GM12874 (cell line): ENCODE data around the gene BRAT1.

Experiments used
- TF ChIP-seq, protein P1 (sequence below): IDR thresholded peaks from 2 replicates; pipeline ENCODE4 v1.5.1; 2011; ENCODE audit warnings: low read depth, mild to moderate bottlenecking, control low read depth, low read length, moderate library complexity; ENCODE audit not compliant: insufficient read depth

BRAT1 gene

DNA sequence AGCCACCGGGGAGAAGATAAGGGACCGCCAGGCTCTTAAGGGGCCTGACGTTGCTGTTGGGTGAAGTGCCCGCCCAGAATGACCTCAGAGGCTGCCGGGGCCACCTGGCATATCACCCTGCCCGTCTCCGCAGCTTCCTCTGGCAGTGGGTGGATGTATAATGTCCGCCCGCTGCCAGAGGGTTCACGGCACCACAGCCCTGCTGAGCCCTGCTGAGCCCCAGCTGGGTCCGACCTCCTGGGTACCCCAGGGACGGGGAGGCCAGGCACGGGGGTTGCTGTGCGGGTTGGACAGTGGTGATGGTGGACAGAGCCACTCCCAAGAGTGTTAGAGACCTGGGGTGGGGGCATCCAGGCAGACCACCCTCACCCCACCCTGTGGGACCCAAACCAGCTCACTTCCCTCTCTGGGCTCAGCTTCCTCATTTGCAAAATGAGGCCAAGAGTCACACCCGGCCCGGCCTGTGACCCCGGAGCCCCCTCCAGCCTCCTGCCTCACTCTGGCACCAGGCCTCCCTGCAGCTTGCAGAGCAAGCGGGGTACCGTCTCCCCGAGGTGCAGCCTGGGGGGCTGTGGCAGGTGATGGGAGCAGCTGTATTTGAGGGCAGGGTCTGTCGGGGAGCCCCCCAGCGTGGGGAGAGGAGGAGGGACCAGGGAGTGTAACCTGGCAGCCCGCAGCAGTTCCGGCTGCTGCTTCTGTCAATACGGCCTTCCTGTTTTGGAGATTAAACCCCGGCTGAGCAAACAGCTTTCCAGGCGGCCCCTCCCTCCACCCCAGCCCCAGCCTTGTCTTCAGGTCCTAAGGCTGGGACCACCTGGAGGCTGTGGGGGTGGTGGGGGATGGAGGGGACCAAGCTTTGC is 44.2 kb downstream of the BRAT1 start:
- TF ChIP-seq, protein P1, sequence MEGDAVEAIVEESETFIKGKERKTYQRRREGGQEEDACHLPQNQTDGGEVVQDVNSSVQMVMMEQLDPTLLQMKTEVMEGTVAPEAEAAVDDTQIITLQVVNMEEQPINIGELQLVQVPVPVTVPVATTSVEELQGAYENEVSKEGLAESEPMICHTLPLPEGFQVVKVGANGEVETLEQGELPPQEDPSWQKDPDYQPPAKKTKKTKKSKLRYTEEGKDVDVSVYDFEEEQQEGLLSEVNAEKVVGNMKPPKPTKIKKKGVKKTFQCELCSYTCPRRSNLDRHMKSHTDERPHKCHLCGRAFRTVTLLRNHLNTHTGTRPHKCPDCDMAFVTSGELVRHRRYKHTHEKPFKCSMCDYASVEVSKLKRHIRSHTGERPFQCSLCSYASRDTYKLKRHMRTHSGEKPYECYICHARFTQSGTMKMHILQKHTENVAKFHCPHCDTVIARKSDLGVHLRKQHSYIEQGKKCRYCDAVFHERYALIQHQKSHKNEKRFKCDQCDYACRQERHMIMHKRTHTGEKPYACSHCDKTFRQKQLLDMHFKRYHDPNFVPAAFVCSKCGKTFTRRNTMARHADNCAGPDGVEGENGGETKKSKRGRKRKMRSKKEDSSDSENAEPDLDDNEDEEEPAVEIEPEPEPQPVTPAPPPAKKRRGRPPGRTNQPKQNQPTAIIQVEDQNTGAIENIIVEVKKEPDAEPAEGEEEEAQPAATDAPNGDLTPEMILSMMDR, result no peak

DNA sequence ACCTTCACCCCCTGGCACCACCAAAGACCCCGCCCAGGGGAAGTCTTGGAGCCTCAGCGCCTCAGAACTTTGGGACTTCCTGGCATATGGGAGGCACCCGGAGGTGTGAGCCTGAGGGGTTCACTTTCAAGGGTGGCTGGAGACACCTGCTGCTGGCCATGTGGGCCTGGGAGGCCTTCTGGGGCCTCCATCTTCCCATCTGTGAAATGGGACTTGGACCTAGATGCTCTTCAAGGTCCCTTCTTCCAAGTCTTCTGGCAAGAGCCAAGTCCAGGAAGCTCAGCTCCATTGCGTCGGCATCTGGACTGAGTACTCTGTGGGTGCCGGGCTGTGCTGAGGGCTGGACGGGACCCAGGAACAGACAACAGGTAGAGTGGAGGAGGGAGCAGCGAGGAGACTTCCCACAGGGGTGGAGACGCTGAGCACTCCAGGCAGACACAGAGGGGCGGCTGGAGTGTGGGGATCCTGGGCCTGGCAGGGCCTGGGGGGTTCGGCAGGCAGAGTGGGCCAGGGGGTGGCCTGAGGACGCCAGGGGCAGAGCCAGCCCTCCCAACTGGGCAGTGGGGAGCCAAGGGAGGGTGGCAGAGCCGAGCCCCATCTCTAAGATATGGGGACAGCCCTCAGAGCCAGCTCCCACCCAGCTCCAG is 45.1 kb downstream of the BRAT1 start:
- TF ChIP-seq, protein P1, result no peak

DNA sequence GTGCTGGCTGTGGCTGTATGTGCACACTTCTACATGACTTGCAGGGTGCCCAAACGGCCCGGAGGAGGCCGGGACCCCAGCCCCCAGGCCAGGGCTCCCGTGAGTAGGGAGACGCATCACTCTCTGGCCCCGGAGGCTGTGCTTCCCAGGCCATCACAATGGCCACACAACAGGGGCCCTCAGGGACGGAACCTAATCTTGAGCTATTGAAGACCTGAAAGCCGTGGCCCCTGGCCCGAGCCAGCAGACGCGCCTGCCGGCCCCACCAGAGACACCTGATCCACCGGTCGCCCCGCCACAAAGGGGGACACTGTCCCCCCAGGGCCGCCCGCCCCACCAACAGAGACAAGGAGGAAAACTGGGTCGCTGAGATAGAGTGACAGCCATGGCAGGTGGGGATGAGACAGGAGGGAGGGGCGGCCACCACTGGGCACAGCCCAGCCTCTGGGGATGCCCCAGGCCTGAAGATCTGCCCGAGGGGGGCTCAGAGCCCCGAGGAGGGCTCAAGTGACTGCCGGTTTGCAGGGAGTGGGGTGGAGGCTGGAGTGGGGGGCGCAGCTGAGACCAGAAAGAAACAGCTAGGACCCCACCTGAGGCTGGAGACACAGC is 45.9 kb downstream of the BRAT1 start:
- TF ChIP-seq, protein P1, result no peak

DNA sequence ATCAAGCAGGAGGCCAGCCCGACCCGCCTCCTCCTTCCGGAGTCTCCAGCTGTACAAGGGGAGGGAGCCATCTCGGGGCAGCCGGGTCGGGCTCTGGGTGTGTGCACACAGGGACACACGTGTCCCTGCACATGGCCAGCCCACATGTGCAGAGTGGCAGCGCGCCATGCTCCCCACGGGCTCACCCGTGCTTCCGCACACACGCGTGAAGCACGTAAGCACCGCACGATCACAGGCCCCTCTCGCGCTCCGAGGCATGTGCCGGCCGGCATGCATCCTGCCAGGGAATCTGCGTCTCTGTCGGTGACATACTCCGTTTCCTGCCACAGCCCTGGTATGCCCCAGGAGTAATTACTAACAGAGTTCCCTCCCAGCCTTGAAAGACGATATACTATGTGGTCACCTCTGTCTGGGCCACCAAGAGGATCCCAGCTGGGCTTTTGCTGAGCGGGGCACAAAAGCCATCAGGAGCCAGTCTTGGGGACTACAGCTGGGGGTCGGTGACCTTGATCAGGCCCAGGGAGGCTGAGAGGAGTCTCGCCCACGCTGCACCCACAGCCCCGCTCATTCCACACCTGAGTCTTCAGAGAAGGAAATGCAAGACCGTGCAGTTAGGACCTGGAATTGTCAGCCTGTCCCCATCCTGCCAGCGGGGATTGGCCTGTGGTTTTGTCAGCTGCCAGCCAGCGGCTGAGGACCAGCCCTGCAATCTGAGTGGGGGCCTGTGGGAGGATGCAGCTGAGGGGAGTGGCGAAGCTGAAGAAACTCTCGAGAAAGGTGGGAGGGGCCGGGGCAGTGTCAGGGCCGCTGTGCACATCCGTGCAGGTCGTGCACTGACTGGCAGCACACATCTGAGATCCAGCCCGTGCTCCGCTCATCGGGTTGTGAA is 46.8 kb downstream of the BRAT1 start:
- TF ChIP-seq, protein P1, result no peak

DNA sequence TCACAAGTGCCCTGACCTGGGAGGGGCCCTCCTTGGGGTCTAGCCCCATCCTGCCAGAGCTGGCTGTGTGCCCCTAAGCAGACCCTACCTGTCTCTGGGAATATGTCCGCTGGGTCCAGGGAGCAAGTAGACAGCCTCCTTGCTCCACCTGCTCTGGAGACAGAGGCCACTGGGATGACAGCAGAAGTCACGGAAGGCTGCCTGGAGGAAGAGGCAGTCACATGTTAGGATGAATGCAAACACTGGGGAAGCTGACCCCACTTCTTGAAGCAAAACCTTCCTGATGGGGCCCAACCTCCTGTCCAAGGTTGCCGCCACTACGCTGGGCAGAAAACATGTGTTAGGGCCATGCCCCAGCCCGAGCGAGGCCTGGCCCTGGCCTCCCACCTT is 47.4 kb downstream of the BRAT1 start:
- TF ChIP-seq, protein P1, result no peak

DNA sequence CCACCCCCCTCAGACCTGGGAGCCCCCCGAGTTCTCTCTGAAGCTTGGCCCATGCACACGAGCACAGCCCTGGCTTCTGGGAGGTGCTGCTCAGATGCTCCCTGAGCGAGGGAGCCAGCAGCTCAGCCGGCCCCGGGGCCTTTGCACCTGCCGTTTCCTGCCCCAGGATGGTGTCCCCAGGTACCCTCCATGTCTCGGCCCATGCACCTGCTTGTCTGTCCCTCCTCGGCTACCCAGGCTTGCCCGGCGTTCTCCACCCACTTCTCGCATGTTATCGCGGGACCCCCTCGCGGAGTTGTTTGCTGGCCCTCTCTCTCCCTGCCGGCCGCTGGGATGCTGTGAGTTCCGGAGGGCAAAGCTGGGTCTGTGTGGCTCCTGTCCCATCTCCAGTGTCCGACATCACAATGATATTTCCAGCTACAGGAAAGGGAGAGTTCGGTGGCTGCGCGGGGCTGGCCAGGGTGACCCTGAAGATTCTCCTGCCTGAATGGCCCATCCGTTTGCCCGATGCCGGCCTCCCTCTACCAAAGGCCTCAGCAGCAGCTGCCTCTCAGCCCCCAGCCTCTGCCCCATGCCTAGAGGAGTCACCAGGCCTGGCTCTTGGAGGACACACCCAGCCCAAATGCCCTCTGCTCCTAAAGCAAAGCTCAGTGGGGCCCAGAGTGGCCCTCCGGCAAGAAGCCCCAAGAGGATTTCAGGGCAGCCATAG is 48.0 kb downstream of the BRAT1 start:
- TF ChIP-seq, protein P1, result no peak
